Ectodermal cell (in vitro differentiated cells): ENCODE data around the gene EPHA8.

Experiments used
- H3K27ac ChIP-seq: 2 replicates; pipeline ENCODE4 v1.7.0; 2013; ENCODE audit warnings: mild to moderate bottlenecking, low read depth, low read length; ENCODE audit not compliant: insufficient read depth, poor library complexity, severe bottlenecking
- H3K27me3 ChIP-seq: 2 replicates; pipeline ENCODE4 v1.7.0; 2013; ENCODE audit warnings: mild to moderate bottlenecking, low read length; ENCODE audit not compliant: insufficient read depth, control insufficient read depth, poor library complexity, severe bottlenecking
- H3K36me3 ChIP-seq: one replicate; pipeline ENCODE4 v1.7.0; 2013; ENCODE audit warnings: low read length; ENCODE audit not compliant: control insufficient read depth, insufficient read depth
- H3K4me1 ChIP-seq: one replicate; pipeline ENCODE4 v1.7.0; 2013; ENCODE audit warnings: low read length; ENCODE audit not compliant: control insufficient read depth, insufficient read depth
- H3K4me3 ChIP-seq: 2 replicates; pipeline ENCODE4 v1.7.0; 2013; ENCODE audit warnings: low read depth, low read length, control low read depth; ENCODE audit not compliant: insufficient read depth
- H3K9me3 ChIP-seq: 2 replicates; pipeline ENCODE4 v1.7.0; 2013; ENCODE audit warnings: mild to moderate bottlenecking, low read length, moderate library complexity; ENCODE audit not compliant: control insufficient read depth
- whole genome bisulfite sequencing, 2 experiments: methylation state at CpG; one replicate each; pipeline ENCODE4 v1.1.7; 2013; ENCODE audit warnings: missing lambda C conversion rate in 2 of 2; 5-methylcytosine and 5-hydroxymethylcytosine counted together

The EPHA8 gene

DNA sequence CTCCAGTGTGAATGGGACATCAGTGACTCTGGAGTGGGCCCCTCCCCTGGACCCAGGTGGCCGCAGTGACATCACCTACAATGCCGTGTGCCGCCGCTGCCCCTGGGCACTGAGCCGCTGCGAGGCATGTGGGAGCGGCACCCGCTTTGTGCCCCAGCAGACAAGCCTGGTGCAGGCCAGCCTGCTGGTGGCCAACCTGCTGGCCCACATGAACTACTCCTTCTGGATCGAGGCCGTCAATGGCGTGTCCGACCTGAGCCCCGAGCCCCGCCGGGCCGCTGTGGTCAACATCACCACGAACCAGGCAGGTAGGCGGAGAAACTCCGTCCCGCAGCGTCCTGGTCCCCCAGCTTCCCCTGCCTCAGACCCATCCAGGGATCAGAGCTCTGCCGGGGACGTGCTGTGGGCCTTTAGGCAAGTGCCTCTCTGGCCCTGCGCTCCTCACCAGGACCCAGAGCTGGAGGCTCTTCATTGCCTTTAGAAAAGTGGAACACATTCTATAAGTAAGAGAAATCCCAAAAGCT is 25.7 kb downstream of the EPHA8 start:
- 93 to 94% methylated on average over 24 of the region's 24 CpGs for WGBS, 2 experiments
- Histone ChIP-seq H3K27me3 (no peaks in the 10 kb centered on the region), H3K9me3 (no peaks in the 10 kb centered on the region), H3K27ac (no peak overlapping the region), H3K4me1 (no peaks in the 10 kb centered on the region), H3K36me3 (no peaks in the 10 kb centered on the region), H3K4me3 (no peak overlapping the region)

DNA sequence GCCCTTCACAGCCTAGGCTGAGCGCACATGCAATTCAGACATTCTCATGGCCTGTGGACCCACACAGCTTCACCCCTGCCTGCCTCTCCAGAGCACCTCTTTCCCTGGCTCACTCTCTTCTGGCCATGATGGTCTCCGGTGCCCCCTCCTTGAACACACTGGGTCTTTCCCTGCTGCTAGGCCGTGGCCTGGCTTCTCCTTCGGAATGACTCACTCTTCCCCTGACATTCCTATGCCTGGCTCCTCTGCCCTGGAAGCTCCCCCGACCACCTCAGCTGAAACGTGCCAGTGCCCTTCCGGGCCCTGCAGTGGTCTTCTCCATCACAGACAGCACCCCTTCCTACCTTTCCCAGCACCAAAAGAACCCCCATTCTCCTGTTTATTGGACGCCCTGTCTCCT is 28.3 kb downstream of the EPHA8 start:
- no peak overlapping the region for H3K4me3 ChIP-seq
- no peak overlapping the region for H3K27ac ChIP-seq
- H3K4me1 ChIP-seq: no peaks in the 10 kb centered on the region
- no peaks in the 10 kb centered on the region for H3K9me3 ChIP-seq
- H3K27me3 ChIP-seq: no peaks in the 10 kb centered on the region
- WGBS, 2 experiments: 74 to 78% methylated on average over 8 of the region's 8 CpGs
- no peaks in the 10 kb centered on the region for H3K36me3 ChIP-seq

DNA sequence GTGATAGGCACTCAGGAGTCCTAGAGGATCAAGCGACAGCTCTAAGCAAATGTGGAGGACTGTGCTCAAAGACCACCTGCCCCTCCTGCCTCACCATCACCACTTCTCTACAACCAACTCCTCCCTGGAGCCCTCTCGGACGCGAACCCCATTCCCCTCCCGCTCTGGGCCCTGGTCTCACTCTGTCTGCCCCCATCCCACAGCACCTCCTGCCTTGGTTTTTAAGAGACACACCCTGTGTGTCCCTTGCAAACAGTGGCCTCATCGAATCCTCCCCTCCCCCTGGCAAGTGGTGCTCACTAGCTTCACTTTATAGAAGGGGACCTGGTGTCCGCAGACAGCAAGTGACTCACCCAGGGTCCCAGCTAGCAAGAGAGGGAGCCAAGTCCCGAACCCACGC is 28.8 kb downstream of the EPHA8 start:
- no peaks in the 10 kb centered on the region for H3K36me3 ChIP-seq
- H3K4me3 ChIP-seq: no peak overlapping the region
- 85 to 87% methylated on average over 9 of the region's 9 CpGs for WGBS, 2 experiments
- no peaks in the 10 kb centered on the region for H3K27me3 ChIP-seq
- no peaks in the 10 kb centered on the region for H3K4me1 ChIP-seq
- H3K27ac ChIP-seq: no peak overlapping the region
- H3K9me3 ChIP-seq: no peaks in the 10 kb centered on the region

DNA sequence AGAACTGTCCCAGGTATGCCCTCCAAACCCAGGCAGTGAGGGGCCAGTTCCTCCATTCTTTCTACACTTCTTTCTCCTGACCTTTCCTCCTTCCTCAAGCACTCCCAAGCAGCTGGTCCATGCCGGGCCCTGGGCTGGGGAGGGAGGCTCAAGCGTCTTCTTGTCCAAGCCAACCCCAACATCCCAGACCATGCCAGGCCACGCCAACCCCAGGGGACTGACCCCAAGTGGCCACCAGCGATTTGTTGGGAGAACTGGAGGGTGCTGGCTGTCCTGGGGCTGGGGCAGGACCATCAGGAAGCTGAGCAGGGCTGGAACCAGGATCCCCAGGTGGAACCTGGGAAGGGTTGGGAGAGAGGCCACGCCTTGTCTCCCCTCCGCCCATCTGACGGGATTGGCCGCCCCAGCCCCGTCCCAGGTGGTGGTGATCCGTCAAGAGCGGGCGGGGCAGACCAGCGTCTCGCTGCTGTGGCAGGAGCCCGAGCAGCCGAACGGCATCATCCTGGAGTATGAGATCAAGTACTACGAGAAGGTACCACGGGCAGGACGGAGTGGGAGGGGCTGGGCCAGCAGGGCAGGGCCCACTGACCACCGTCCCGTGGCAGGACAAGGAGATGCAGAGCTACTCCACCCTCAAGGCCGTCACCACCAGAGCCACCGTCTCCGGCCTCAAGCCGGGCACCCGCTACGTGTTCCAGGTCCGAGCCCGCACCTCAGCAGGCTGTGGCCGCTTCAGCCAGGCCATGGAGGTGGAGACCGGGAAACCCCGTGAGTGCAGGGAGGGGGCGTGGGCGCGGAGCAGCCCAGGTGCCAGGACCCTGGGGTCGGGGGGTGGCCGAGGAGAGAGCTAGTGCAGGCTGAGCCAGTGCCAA is 29.9 kb downstream of the EPHA8 start:
- H3K4me1 ChIP-seq: no peaks in the 10 kb centered on the region
- 88 to 89% methylated on average over 38 of the region's 38 CpGs for WGBS, 2 experiments
- no peak overlapping the region for H3K4me3 ChIP-seq
- no peaks in the 10 kb centered on the region for H3K36me3 ChIP-seq
- H3K27ac ChIP-seq: no peak overlapping the region
- no peaks in the 10 kb centered on the region for H3K9me3 ChIP-seq
- no peaks in the 10 kb centered on the region for H3K27me3 ChIP-seq

DNA sequence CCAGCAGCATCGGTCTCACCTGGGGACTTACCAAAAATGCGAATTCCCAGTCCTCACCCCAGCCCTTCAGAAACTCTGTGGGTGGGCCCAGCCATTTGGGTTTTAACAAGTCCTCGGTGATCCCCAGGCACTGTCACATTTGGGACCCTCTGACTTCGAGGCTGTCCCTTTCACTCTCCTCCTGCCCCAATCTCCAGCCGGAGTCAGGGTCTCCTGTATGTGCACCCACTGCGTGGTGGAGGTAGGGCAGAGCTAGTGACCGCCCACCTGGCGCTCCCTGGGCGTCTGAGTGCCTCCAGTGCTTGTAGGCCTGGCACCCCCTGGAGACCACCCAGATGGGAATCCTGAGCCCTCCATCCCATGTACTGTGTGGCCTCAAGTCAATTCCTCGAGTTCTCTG is 31.1 kb downstream of the EPHA8 start:
- no peaks in the 10 kb centered on the region for H3K27me3 ChIP-seq
- WGBS, 2 experiments: 89 to 91% methylated on average over 10 of the region's 10 CpGs
- no peak overlapping the region for H3K4me3 ChIP-seq
- H3K27ac ChIP-seq: no peak overlapping the region
- no peaks in the 10 kb centered on the region for H3K4me1 ChIP-seq
- H3K36me3 ChIP-seq: no peaks in the 10 kb centered on the region
- H3K9me3 ChIP-seq: no peaks in the 10 kb centered on the region

DNA sequence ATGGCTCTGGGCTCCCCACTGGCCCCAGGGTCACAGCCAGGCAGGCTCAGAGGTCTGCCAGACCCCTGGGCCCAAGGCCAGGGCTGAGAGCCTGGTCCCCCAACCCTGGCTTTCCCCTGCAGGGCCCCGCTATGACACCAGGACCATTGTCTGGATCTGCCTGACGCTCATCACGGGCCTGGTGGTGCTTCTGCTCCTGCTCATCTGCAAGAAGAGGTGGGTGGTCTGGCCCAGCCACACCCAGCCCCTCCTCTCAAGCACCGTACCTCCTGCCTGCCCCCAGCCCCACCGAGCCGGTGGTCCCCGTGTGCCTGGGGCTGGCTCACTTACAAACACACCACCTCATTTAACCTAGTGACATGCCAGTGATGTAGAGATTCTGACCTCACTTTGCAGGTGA is 31.8 kb downstream of the EPHA8 start:
- 85% methylated on average over 7 of the region's 7 CpGs for WGBS, 2 experiments
- no peaks in the 10 kb centered on the region for H3K4me1 ChIP-seq
- H3K4me3 ChIP-seq: no peak overlapping the region
- no peaks in the 10 kb centered on the region for H3K27me3 ChIP-seq
- H3K27ac ChIP-seq: no peak overlapping the region
- no peaks in the 10 kb centered on the region for H3K36me3 ChIP-seq
- H3K9me3 ChIP-seq: no peaks in the 10 kb centered on the region

DNA sequence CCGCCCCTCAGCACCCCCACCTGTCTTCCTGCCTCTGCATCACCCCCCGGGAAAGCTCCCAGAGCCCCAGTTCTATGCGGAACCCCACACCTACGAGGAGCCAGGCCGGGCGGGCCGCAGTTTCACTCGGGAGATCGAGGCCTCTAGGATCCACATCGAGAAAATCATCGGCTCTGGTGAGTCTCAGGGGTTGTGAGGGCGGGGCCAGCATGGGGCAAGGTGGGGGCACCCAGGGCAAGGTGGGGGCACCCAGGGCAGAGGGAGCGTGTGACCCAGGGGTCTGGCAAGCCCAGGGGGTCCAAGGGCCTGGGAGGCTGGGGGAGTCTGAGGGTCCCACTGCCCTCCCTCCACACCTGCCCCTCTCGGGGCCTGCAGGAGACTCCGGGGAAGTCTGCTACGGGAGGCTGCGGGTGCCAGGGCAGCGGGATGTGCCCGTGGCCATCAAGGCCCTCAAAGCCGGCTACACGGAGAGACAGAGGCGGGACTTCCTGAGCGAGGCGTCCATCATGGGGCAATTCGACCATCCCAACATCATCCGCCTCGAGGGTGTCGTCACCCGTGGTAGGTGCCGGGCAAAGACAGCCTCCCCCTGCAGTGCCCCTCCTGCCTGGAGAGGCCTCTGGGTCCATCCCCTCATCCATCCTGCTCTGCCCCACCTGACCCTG is 34.1 kb downstream of the EPHA8 start:
- WGBS, 2 experiments: 92 to 93% methylated on average over 30 of the region's 30 CpGs
- no peaks in the 10 kb centered on the region for H3K27me3 ChIP-seq
- H3K36me3 ChIP-seq: no peaks in the 10 kb centered on the region

DNA sequence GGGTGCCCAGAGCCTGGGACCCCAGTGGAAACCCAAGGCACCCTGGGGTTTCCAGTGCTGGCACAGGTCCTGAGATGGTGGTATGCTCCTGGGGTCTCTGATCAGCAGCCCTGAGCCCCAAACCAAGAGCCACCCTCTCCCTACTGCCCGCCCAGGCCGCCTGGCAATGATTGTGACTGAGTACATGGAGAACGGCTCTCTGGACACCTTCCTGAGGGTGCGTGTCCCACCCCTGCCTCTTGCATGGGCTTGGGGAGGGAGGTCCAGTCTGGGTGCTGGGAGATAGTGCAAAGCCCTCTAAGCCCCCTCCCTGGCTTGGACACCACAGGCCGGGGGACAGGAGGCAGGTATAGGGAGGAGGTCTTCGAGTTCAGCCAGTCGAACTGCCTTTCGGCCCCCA is 34.7 kb downstream of the EPHA8 start:
- Histone ChIP-seq H3K27ac (no peak overlapping the region), H3K27me3 (no peaks in the 10 kb centered on the region), H3K36me3 (no peaks in the 10 kb centered on the region), H3K9me3 (no peaks in the 10 kb centered on the region), H3K4me3 (no peak overlapping the region), H3K4me1 (no peaks in the 10 kb centered on the region)
- WGBS, 2 experiments: 94% methylated on average over 8 of the region's 8 CpGs

More for the DNA sequence above, 34.1 kb downstream of the EPHA8 start:
- H3K27ac ChIP-seq: no peak overlapping the region
- H3K4me3 ChIP-seq: no peak overlapping the region
- H3K9me3 ChIP-seq: no peaks in the 10 kb centered on the region
- H3K4me1 ChIP-seq: no peaks in the 10 kb centered on the region

DNA sequence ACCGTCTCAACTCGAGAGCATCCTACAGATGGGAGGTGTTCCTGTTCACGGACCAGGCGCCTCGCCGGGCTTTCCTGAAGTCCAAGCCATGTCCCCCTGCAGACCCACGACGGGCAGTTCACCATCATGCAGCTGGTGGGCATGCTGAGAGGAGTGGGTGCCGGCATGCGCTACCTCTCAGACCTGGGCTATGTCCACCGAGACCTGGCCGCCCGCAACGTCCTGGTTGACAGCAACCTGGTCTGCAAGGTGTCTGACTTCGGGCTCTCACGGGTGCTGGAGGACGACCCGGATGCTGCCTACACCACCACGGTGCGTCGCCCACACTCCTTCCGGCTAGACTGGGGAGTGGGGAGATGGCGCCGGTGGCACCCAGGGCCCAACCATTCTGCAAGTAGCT is 35.4 kb downstream of the EPHA8 start:
- Histone ChIP-seq H3K36me3 (no peaks in the 10 kb centered on the region), H3K9me3 (no peaks in the 10 kb centered on the region), H3K27ac (no peak overlapping the region), H3K4me3 (no peak overlapping the region), H3K27me3 (no peaks in the 10 kb centered on the region), H3K4me1 (no peaks in the 10 kb centered on the region)
- 89 to 92% methylated on average over 24 of the region's 24 CpGs for WGBS, 2 experiments

DNA sequence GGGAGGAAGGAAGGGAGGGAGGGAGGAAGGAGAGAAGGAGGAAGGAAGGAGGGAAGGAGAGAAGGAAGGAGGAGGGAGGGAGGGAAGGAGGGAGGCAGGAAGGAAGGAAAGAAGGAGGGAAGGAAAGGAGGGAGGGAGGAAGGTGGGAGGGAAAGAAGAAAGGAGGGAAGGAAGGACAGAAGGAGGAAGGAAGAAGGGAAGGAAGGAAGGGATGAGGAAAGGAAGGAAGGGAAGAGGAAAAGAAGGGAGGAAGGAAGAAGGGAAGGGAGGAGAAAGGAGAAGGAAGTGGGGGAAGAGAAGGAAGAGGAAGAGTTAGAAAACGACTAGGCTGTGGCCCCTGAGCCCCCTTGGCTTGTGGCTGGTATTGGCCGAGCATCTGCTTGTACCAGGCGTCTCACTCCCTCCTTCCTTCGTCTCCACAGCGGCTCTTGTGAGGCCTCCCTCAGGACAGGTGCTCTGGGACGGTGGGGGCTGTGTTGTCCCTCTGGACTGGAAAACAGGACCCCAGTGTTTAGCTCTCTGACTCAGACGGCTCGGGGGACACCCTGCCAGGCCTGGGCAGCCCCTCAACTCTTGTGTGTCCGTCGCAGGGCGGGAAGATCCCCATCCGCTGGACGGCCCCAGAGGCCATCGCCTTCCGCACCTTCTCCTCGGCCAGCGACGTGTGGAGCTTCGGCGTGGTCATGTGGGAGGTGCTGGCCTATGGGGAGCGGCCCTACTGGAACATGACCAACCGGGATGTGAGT is 37.0 kb downstream of the EPHA8 start:
- H3K27me3 ChIP-seq: no peaks in the 10 kb centered on the region
- no peaks in the 10 kb centered on the region for H3K4me1 ChIP-seq
- WGBS, 2 experiments: 83 to 85% methylated on average over 22 of the region's 22 CpGs
- H3K4me3 ChIP-seq: no peak overlapping the region
- H3K36me3 ChIP-seq: no peaks in the 10 kb centered on the region
- H3K9me3 ChIP-seq: no peaks in the 10 kb centered on the region
- no peak overlapping the region for H3K27ac ChIP-seq
